Measurements from ENCODE around the gene CYSRT1.

The CYSRT1 gene

GRCh38 chr9:137272241-137273094 lies 47.5 kb downstream of the CYSRT1 start:
- CTCF ChIA-PET, result interaction anchor here (1.5 to 1.6 kb wide), 2 partner anchors 12 to 14 kb away, joined by 5 to 7 read pairs; no protein-coding TSS in a partner anchor
- TF ChIP-seq, protein P1, sequence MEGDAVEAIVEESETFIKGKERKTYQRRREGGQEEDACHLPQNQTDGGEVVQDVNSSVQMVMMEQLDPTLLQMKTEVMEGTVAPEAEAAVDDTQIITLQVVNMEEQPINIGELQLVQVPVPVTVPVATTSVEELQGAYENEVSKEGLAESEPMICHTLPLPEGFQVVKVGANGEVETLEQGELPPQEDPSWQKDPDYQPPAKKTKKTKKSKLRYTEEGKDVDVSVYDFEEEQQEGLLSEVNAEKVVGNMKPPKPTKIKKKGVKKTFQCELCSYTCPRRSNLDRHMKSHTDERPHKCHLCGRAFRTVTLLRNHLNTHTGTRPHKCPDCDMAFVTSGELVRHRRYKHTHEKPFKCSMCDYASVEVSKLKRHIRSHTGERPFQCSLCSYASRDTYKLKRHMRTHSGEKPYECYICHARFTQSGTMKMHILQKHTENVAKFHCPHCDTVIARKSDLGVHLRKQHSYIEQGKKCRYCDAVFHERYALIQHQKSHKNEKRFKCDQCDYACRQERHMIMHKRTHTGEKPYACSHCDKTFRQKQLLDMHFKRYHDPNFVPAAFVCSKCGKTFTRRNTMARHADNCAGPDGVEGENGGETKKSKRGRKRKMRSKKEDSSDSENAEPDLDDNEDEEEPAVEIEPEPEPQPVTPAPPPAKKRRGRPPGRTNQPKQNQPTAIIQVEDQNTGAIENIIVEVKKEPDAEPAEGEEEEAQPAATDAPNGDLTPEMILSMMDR (IDR thresholded peaks at IDR 0.05; ENCODE audit: control extremely low read depth, extremely low read depth, low read depth, missing control alignments), result no peak
- DNase-seq (ENCODE audit: extremely low spot score), result no peak
- POLR2A ChIA-PET, result no interaction called here

GRCh38 chr9:137273095-137273490 lies 48.1 kb downstream of the CYSRT1 start:
- TF ChIP-seq, protein P1 (IDR thresholded peaks at IDR 0.05; ENCODE audit: control extremely low read depth, extremely low read depth, low read depth, missing control alignments), result no peak
- ChIA-PET CTCF (interaction anchor here (1.5 kb wide), 2 partner anchors 13 to 141 kb away, joined by 3 to 7 read pairs; no protein-coding TSS in a partner anchor), POLR2A (no interaction called here)
- no peak for DNase-seq (ENCODE audit: extremely low spot score)

DNA sequence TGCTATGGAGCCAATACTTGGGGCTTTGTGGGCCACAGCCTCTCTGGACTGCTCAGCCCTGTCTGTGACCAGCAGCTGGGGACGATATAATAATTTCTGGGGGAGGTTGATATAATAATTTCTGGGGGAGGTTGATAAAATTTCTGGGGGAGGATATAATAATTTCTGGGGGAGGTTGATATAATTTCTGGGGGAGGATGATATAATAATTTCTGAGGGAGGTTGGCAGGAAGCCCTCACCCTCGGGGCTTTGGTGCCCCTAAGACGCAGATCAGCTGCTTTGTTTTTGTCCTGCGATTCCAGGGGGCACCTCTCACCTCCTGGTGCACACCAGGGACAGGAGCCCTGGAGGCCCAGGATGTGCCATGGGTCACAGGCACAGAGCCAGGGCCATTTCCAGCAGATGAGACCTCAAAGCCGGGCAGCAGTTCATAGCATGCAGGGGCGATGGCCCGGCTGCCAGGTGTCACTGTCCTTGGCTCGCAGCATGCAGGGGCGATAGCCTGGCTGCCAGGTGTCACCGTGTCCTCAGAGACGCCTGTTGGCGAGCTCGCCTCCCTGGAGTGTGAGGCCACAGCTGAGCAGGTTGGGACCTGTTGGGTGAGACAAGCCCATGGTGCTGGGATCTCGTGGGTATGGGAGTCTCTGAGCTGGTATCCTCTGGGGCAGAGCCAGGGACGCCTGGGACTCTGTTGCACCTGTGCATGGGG lies 48.8 kb downstream of the CYSRT1 start:
- TF ChIP-seq, protein P1 (IDR thresholded peaks at IDR 0.05; ENCODE audit: control extremely low read depth, extremely low read depth, low read depth, missing control alignments), result no peak
- ChIA-PET CTCF (interaction anchor here (1.1 to 1.8 kb wide), 6 partner anchors 12 to 172 kb away, joined by 3 to 5 read pairs (median 4); no protein-coding TSS in a partner anchor), POLR2A (interaction anchor here (1.1 to 1.3 kb wide), 3 partner anchors 29 to 33 kb away, joined by 3 to 4 read pairs (median 4); partner anchors contain the start of gene TUBB4B)
- DNase-seq (ENCODE audit: extremely low spot score), result no peak

GRCh38 chr9:137275203-137275587 lies 50.2 kb downstream of the CYSRT1 start:
- ChIA-PET CTCF (interaction anchor here (1.0 to 1.8 kb wide), 5 partner anchors 11 to 171 kb away, joined by 3 to 5 read pairs (median 4); no protein-coding TSS in a partner anchor), POLR2A (interaction anchor here (1.1 to 1.3 kb wide), 3 partner anchors 30 to 34 kb away, joined by 3 to 4 read pairs (median 4); partner anchors contain the start of gene TUBB4B)
- TF ChIP-seq, protein P1 (IDR thresholded peaks at IDR 0.05; ENCODE audit: control extremely low read depth, extremely low read depth, low read depth, missing control alignments), result no peak
- no peak for DNase-seq (ENCODE audit: extremely low spot score)
